Measurements from ENCODE around the gene SLC2A6.

The SLC2A6 gene

GRCh38 chr9:133478851-133479711, at the start of gene SLC2A6:
TSS of gene SLC2A6 (minus strand) at chr9:133479099. CDS start at chr9:133479059, 40 bp downstream.
- peak; percentile 98 for DNase-seq (ENCODE audit: low spot score)

- no peak for DNase-seq (ENCODE audit: low spot score)
Observed at GRCh38 chr9:133528001-133528875, 49.3 kb upstream of the SLC2A6 start.

DNA sequence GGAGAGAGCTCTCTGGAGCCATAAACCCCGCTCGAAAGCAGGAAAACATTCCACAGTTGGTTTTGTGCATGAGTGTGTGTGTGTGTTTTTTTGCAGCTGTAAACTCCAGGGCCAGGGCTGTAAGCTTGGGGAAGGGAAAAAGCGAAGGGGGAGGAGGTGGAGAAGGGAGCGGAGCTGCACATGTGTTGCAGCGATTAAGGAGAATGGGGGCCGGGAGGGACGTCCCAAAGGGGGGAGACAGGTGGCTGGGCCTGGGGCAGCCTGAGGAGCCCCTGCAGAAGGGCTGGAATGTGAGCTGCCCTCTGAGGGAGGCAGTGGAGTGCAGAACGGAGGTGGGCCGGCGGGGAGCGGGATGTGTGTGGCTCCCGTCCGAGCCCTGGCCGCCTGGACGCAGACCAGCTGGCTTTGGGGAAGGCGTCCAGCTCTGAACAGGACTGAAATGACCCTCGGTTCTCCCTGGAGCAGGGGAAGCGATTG, 48.6 kb upstream of the SLC2A6 start:
- no peak for DNase-seq (ENCODE audit: low spot score)

GRCh38 chr9:133526721-133527321, 47.9 kb upstream of the SLC2A6 start:
- DNase-seq (ENCODE audit: low spot score): no peak

- no peak for DNase-seq (ENCODE audit: low spot score)
Observed at GRCh38 chr9:133525677-133526076, 46.8 kb upstream of the SLC2A6 start.

GRCh38 chr9:133524679-133525228, 45.9 kb upstream of the SLC2A6 start, which contains the start of gene MYMK:
TSS of gene MYMK (minus strand) at chr9:133524959. CDS start at chr9:133524844, 115 bp downstream.
- no peak for DNase-seq (ENCODE audit: low spot score)

DNA sequence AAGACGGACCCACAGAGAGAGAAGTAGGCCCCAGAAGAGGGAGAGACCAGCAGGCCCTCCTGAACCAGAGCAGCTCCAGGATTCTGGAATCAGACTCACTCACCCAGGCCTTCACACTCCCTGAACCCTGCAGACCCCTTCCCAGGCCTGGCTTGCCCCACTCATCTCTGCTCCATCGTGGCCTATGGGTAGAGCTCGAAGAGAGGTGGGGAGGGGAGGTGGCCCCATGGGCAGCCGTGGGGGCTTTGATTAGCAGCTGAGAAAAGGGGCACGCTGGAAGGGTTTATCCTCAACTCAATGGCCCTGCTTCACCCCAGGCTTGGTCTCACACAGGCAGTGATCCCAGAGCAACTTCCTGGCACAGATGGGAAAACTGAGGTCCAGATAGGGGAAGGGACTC, 45.2 kb upstream of the SLC2A6 start:
- no peak for DNase-seq (ENCODE audit: low spot score)

DNA sequence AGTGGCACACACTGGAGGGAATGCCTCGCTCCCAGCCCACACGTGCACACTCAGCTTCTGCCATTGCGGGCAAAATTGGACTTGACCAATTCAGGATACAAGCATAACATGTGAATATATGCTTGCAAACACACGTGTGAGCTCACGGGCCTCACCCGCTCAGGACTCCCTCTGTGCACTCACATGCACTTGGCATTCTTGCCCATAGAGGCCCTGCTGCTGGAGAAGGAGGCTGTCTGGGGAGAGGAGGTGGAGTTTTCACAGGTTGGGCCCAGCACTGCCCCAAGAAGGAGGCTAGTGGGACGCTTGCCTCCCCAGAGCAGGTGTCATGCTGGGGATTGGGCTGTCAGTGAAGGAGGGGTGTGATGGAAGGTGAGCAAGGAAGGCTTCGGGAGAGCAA, 44.2 kb upstream of the SLC2A6 start:
- DNase-seq (ENCODE audit: low spot score): no peak

DNA sequence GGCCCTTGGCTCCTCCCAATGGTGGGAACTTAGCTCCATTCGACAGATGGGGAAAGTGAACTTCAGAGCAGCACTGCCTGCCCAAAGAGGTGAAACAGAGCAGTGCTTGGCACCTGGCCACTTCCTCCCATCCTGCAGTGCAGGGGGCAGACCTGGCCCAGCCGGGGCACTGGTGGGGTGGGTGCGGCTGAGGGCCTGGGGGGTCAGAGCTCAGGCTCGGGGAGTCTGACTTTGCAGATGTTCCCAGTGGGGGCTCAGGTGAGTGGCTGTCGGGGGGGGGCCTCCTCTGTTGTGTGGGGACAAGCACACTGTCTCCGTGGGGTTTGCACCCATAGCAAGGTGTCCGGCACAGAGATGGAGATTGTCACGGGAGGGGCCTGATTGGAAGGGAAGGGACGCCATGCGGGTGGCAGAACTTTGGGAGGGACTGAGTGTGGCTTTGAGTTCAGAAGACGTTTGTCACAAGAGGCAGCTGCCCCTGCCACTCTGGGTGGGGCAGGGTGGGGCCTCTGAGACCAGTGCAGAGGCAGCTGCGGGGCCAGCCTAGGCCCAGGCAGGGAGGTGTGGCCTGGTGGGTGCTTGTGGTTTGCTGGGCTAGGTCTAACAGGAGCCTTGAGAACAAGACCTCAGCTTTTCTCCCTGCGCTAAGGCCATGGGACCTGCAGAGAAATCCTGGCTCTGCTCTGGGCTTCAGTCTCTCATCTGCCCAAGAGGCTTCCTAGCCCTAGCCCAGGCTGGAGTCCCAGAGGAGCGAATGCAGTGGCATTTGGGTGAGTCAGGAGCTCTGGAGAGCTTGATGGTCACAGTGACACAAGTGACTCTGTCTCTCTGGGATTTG, 43.4 kb upstream of the SLC2A6 start:
- no peak for DNase-seq (ENCODE audit: low spot score)

- no peak for DNase-seq (ENCODE audit: low spot score)
Observed at GRCh38 chr9:133521122-133522072, 42.5 kb upstream of the SLC2A6 start.

DNA sequence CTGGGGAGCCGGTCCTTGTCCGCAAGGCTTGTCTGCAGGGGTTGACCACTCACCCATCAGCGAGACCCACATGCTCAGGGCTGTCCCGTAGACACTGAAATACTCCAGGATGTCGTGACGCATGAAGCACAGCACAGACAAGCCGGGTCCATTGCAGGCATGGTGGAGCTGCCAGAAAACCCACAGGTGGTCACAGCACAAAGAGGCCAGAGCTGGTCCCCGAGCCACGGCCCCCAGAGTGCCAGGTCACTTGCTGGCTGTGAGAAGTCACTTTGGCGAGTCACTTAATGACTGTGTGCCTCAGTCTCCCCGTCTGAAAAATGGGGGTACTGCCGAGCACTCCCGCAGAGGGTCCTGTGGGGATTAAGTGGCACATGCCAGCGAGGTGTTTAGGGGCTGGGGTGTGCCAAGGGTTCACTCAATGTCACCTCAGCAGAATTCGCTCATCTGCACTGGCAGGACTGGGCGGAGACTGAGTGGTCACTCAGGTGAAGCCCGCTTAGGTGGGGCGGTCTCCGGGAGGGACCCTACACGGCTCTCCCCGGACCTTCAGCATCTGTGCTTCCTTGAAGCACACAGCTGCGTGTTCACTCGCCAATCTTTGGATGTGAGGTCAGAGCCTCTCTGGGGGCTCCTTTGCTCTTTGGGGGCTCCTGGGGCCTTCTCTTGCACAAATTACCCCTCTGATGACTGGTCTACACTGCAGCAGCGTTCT, 41.4 kb upstream of the SLC2A6 start:
- no peak for DNase-seq (ENCODE audit: low spot score)

DNA sequence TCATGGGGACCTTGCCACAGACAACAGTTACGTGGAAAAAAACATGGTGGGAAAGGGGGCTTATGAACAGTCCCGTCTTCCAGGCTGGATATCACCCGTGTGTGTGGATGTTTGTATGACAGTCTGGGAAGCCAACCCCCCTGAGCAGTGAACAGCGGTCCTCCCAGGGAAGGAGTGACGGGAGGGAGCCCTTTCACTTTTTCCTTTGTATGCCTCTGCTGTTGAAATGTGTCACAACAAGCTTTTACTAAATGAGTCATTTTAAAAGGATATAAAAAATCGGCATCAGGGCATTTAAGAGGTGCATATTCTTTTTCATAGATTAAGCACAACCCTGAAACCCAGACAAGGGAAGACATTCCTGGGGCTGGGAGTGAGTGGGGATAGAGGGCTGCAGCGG, 40.8 kb upstream of the SLC2A6 start:
- DNase-seq (ENCODE audit: low spot score): no peak

DNA sequence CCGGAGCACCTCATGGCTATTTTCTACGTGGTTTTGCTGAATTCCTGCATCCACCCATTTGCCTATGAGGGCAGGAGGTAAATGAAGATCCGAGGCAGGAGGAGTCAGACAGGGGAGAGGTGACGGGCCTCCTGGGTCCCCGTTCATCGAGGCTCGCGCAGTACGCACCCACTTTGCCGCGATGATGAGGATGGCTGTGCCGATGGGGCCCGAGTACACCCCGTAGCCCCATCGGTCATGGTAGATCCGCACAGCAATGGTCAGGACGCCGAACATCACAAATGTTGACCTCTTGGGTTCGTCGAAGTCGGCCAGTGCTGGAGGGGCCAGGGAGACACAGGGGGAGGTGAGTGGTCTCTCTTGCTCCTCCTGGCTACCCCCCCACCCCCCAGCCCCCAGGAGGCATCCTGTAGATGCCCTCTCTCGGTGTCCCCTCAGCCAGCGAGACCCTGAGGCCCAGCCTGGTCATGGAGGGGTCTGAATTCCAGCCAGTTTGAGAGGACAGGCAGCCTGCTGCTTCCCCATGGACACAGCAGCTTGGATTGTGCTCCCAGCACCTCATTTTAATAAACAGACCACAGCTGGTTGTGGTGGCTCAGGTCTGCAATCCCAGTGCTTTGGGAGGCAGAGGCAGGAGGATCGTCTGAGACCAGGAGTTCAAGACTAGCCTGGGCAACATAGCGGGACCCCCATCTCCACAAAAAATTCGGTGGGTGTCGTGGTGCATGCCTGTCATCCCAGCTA, 40.0 kb upstream of the SLC2A6 start:
- DNase-seq (ENCODE audit: low spot score): no peak

- no peak for DNase-seq (ENCODE audit: low spot score)
Observed at GRCh38 chr9:133518200-133518599, 39.3 kb upstream of the SLC2A6 start.

GRCh38 chr9:133517711-133518110, 38.8 kb upstream of the SLC2A6 start:
- DNase-seq (ENCODE audit: low spot score): no peak

DNA sequence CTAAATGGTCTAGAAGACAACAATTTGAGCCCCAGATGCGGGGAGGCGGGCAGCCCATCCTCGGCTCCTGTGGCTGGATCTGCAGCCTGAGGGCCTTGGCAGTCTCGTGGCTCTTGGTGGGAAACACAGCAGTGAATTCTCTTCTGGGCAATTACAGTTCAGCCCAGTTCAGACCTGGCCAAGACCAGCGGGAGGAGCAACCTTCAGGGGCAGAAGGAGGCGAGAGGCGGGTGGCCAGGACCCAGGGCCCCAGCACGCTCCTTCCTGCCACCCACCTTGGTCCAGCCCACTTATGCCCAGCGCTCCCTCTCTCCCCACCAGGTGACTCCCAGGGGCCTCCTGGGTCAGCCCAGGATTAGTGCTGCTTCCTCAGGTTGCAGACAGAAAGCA, 38.1 kb upstream of the SLC2A6 start:
- DNase-seq (ENCODE audit: low spot score): no peak

DNA sequence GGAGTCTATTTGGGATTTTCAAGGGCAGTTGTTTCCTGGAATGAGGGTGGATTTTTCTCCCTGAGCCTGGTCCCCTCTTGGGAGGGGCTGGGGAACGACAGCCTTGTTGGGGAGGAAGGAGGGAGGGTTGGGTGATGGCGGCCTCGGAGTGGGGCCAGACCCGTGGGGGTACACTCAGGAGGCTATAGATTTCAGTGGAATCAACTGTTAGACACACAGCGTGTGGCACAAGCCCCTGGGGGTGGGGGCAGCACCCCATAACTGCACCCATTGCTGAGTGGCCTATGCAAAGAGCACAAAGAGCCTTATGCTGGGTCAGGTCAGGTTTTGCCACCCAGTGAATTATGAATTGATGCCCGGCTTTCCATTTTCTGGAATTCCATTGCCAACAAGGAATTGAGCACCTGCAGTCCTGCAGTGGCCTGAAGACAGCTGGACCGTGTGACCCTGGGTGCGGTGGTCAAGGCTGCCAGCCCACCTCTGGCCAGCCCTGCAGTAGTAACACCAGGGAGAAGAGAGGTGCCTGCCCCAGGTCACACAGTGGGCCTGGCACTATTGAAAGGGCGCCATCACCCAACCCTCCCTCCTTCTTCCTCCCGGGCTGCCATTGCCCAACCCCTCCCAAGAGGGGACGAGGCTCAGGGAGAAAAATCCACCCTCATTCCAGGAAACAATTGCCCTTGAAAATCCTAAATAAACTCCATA, 37.5 kb upstream of the SLC2A6 start:
- no peak for DNase-seq (ENCODE audit: low spot score)

Measured in AG08396 (cell line).